HepG2 (cell line): ENCODE measurements around the gene TENT5A. TPM values are rescaled to one million over a fixed set of nuclear protein-coding genes. Genes with fewer than 3 reads are reported as not detected.

Source experiments
- ARNTL ChIP-seq: sonication (generic); formaldehyde crosslinking; IDR thresholded peaks from 2 replicates; pipeline ENCODE4 v1.4.0; 2020; ENCODE audit warnings: mild to moderate bottlenecking, missing genetic modification reagents
- ATAD3A ChIP-seq: sonication (generic); formaldehyde crosslinking; IDR thresholded peaks from 2 replicates; pipeline ENCODE4 v1.4.0; 2020; ENCODE audit warnings: missing genetic modification reagents
- BRCA1 ChIP-seq: sonication (generic); formaldehyde crosslinking; IDR thresholded peaks from 2 replicates; pipeline ENCODE4 v1.4.0; 2020; ENCODE audit warnings: missing genetic modification reagents
- CHD4 ChIP-seq: fragments of 200-600 bp; sonication (generic); IDR thresholded peaks from 2 replicates; pipeline ENCODE4 v1.7.0; 2017; ENCODE audit warnings: mild to moderate bottlenecking, low read length, borderline replicate concordance
- DPF2 ChIP-seq: sonication (generic); formaldehyde crosslinking; IDR thresholded peaks from 2 replicates; pipeline ENCODE4 v1.4.0; 2020; ENCODE audit warnings: mild to moderate bottlenecking, low read depth, missing genetic modification reagents, borderline replicate concordance
- MBD4 ChIP-seq: IDR thresholded peaks from 2 replicates; pipeline ENCODE4 v1.6.1; 2012; ENCODE audit warnings: low read length, inconsistent platforms, borderline replicate concordance
- MEIS2 ChIP-seq: sonication (generic); formaldehyde crosslinking; IDR thresholded peaks from 2 replicates; pipeline ENCODE4 v1.9.0; 2021; ENCODE audit warnings: mild to moderate bottlenecking, missing genetic modification reagents
- MTF1 ChIP-seq: sonication (generic); formaldehyde crosslinking; IDR thresholded peaks from 2 replicates; pipeline ENCODE4 v1.5.0; 2020; ENCODE audit warnings: missing genetic modification reagents
- NR1H2 ChIP-seq: sonication (generic); formaldehyde crosslinking; IDR thresholded peaks from 2 replicates; pipeline ENCODE4 v1.8.1; 2022; ENCODE audit warnings: low read depth, missing genetic modification reagents, borderline replicate concordance
- RAD51 ChIP-seq: fragments of 450-650 bp; IDR thresholded peaks from 2 replicates; pipeline ENCODE4 v1.6.1; 2016; ENCODE audit warnings: borderline replicate concordance
- SMAD9 ChIP-seq: sonication (generic); formaldehyde crosslinking; IDR thresholded peaks from 2 replicates; pipeline ENCODE4 v1.5.1; 2020; ENCODE audit warnings: mild to moderate bottlenecking, missing genetic modification reagents
- SRF ChIP-seq: IDR thresholded peaks from 2 replicates; pipeline ENCODE4 v1.6.1; 2011; ENCODE audit warnings: mild to moderate bottlenecking, low read depth, low read length, moderate library complexity
- STAT5B ChIP-seq: sonication (generic); formaldehyde crosslinking; IDR thresholded peaks from 2 replicates; pipeline ENCODE4 v1.4.0; 2020; ENCODE audit warnings: missing genetic modification reagents
- ZC3H4 ChIP-seq: sonication (generic); formaldehyde crosslinking; IDR thresholded peaks from 2 replicates; pipeline ENCODE4 v1.4.0; 2020; ENCODE audit warnings: missing genetic modification reagents, borderline replicate concordance
- ZNF264 ChIP-seq: sonication (generic); formaldehyde crosslinking; IDR thresholded peaks from 2 replicates; pipeline ENCODE4 v1.4.0; 2020; ENCODE audit warnings: missing genetic modification reagents
- ZNF3 ChIP-seq: IDR thresholded peaks from 2 replicates; pipeline ENCODE4 v1.7.0; 2017; ENCODE audit warnings: inconsistent platforms
- ZNF335 ChIP-seq: sonication (generic); formaldehyde crosslinking; IDR thresholded peaks from 2 replicates; pipeline ENCODE4 v1.4.0; 2020; ENCODE audit warnings: missing genetic modification reagents
- ZNF562 ChIP-seq: sonication (generic); formaldehyde crosslinking; IDR thresholded peaks from 2 replicates; pipeline ENCODE4 v1.8.0; 2022; ENCODE audit warnings: missing genetic modification reagents, borderline replicate concordance
- polyA plus RNA-seq, 8 experiments: library from polyadenylated mRNA; depleted of rRNA in 3 of 8; stranded (reverse) in 7 of 8; unstranded in 1 of 8; fragments of >200 nt; fragmentation: Illumina TruSeq in 4 of 8; extraction: Trizol in 4 of 8; gene quantifications; 2 replicates each; pipeline versions ENCODE4 v1.2.1 to v1.2.3, GENCODE V29; 2011 to 2016; ENCODE audit warnings: low read depth in 4 of 8, missing spikeins in 1 of 8, mixed read lengths in 1 of 8; ENCODE audit not compliant: insufficient read depth in 1 of 8
- total RNA-seq, 5 experiments: library from RNA; depleted of rRNA; stranded (reverse); fragments of >200 nt; fragmentation: Illumina TruSeq; extraction: Trizol; gene quantifications; 2 replicates each; pipeline ENCODE4 v1.2.3, GENCODE V29; 2016; ENCODE audit warnings: low read depth in 1 of 5
- TF ChIP-seq, protein P1 (sequence below): sonication (generic); formaldehyde crosslinking; IDR thresholded peaks from 2 replicates; pipeline ENCODE4 v1.8.1; 2022; ENCODE audit warnings: mild to moderate bottlenecking, missing genetic modification reagents
- TF ChIP-seq, protein P2 (sequence below): sonication (generic); formaldehyde crosslinking; IDR thresholded peaks from 2 replicates; pipeline ENCODE4 v1.4.0; 2020; ENCODE audit warnings: missing genetic modification reagents
- TF ChIP-seq, protein P3 (sequence below): IDR thresholded peaks from 2 replicates; pipeline ENCODE4 v1.4.0; 2020; ENCODE audit warnings: mild to moderate bottlenecking, missing genetic modification reagents
- TF ChIP-seq, protein P4 (sequence below): sonication (generic); formaldehyde crosslinking; conservative IDR thresholded peaks from 2 replicates; pipeline ENCODE4 v1.4.0; 2020; ENCODE audit warnings: missing genetic modification reagents

Gene TENT5A
- total and polyA plus RNA-seq, 2 of the 13 experiments (the other 11 are each of a cell fraction or from before 2014, with no cell fraction given) = 8.0 to 13.8 TPM

DNA sequence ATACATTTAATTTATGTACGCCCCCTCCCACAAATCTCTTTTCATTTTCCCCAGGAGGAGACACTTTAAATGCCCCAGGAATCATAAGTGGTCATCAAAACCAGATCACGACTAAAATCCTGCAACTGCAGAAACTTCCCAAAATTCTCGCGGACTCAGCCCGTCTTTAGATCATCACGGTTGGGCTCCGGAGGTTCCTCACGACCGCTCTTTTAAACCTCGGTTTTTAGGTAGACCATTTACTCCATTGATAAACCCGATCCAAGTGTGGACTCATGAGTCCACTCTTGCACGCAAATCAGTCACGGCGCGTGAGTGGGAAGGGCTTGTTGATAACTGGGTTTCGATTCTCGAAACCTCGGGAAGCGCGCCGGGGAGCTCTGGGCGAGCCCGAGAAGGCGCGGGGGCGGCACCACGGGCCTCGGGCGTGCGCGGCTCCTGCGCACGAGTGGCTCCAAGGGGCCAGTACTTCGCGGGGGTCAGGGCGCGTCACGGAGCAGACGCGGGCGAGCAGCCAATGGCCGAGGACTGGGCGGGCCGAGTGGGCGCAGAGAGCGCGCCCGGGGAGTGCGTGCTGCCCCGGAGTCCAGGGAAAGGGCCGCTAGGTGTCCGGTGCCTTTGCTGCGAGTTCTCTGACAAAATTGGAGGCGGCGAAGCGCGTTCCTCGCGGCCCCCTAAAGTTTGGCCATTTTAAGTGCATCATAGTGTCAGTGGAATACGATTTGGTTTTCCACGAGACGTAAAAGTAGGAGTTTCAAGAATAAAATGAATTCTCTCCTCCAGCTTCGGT lies 635 bp upstream of the TENT5A start (continued):
- TF ChIP-seq MEIS2 (CRISPR knock-in tag) (peak; percentile 67; the same call in 1 of the 2 replicates), ZNF562 (CRISPR knock-in tag) (no peak), ZNF3 (no peak; the same call in 1 of the 2 replicates), MBD4 (no peak), SMAD9 (CRISPR knock-in tag) (0 out of 2 replicates have a peak, but pooled peaks have one; percentile 28), ZC3H4 (no peak), NR1H2 (CRISPR knock-in tag) (no peak), ARNTL (peak; percentile 77), MTF1 (CRISPR knock-in tag) (peak; percentile 89), ATAD3A (CRISPR knock-in tag) (no peak), CHD4 (0 out of 2 replicates have a peak, but pooled peaks have one; percentile 28), RAD51 (no peak), DPF2 (CRISPR knock-in tag) (no peak), BRCA1 (CRISPR knock-in tag) (peak; percentile 90; the same call in 1 of the 2 replicates), ZNF264 (CRISPR knock-in tag) (peak; percentile 67), ZNF335 (no peak), SRF (no peak), STAT5B (CRISPR knock-in tag) (no peak)
- TF ChIP-seq, protein P1, sequence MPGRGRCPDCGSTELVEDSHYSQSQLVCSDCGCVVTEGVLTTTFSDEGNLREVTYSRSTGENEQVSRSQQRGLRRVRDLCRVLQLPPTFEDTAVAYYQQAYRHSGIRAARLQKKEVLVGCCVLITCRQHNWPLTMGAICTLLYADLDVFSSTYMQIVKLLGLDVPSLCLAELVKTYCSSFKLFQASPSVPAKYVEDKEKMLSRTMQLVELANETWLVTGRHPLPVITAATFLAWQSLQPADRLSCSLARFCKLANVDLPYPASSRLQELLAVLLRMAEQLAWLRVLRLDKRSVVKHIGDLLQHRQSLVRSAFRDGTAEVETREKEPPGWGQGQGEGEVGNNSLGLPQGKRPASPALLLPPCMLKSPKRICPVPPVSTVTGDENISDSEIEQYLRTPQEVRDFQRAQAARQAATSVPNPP = no peak
- TF ChIP-seq, protein P2, sequence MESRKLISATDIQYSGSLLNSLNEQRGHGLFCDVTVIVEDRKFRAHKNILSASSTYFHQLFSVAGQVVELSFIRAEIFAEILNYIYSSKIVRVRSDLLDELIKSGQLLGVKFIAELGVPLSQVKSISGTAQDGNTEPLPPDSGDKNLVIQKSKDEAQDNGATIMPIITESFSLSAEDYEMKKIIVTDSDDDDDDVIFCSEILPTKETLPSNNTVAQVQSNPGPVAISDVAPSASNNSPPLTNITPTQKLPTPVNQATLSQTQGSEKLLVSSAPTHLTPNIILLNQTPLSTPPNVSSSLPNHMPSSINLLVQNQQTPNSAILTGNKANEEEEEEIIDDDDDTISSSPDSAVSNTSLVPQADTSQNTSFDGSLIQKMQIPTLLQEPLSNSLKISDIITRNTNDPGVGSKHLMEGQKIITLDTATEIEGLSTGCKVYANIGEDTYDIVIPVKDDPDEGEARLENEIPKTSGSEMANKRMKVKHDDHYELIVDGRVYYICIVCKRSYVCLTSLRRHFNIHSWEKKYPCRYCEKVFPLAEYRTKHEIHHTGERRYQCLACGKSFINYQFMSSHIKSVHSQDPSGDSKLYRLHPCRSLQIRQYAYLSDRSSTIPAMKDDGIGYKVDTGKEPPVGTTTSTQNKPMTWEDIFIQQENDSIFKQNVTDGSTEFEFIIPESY (CRISPR knock-in tag) = peak; percentile 7; the same call in 1 of the 2 replicates
- TF ChIP-seq, protein P3, sequence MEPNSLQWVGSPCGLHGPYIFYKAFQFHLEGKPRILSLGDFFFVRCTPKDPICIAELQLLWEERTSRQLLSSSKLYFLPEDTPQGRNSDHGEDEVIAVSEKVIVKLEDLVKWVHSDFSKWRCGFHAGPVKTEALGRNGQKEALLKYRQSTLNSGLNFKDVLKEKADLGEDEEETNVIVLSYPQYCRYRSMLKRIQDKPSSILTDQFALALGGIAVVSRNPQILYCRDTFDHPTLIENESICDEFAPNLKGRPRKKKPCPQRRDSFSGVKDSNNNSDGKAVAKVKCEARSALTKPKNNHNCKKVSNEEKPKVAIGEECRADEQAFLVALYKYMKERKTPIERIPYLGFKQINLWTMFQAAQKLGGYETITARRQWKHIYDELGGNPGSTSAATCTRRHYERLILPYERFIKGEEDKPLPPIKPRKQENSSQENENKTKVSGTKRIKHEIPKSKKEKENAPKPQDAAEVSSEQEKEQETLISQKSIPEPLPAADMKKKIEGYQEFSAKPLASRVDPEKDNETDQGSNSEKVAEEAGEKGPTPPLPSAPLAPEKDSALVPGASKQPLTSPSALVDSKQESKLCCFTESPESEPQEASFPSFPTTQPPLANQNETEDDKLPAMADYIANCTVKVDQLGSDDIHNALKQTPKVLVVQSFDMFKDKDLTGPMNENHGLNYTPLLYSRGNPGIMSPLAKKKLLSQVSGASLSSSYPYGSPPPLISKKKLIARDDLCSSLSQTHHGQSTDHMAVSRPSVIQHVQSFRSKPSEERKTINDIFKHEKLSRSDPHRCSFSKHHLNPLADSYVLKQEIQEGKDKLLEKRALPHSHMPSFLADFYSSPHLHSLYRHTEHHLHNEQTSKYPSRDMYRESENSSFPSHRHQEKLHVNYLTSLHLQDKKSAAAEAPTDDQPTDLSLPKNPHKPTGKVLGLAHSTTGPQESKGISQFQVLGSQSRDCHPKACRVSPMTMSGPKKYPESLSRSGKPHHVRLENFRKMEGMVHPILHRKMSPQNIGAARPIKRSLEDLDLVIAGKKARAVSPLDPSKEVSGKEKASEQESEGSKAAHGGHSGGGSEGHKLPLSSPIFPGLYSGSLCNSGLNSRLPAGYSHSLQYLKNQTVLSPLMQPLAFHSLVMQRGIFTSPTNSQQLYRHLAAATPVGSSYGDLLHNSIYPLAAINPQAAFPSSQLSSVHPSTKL (CRISPR knock-in tag) = peak; percentile 76; the same call in 1 of the 2 replicates
- TF ChIP-seq, protein P4, sequence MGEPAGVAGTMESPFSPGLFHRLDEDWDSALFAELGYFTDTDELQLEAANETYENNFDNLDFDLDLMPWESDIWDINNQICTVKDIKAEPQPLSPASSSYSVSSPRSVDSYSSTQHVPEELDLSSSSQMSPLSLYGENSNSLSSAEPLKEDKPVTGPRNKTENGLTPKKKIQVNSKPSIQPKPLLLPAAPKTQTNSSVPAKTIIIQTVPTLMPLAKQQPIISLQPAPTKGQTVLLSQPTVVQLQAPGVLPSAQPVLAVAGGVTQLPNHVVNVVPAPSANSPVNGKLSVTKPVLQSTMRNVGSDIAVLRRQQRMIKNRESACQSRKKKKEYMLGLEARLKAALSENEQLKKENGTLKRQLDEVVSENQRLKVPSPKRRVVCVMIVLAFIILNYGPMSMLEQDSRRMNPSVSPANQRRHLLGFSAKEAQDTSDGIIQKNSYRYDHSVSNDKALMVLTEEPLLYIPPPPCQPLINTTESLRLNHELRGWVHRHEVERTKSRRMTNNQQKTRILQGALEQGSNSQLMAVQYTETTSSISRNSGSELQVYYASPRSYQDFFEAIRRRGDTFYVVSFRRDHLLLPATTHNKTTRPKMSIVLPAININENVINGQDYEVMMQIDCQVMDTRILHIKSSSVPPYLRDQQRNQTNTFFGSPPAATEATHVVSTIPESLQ = no peak
